ENCODE data around the gene TMEM176B. TPM values are rescaled to one million over a fixed set of nuclear protein-coding genes. Genes with fewer than 3 reads are reported as not detected.

TMEM176B gene
- total and polyA plus RNA-seq, 2 of the 13 experiments (the other 11 are each of a cell fraction or from before 2014, with no cell fraction given): not detected

GRCh38 chr7:150835702-150836280 lies 35.6 kb upstream of the TMEM176B start (continued):
- TF ChIP-seq POLR2G (IDR thresholded peaks at IDR 0.05; ENCODE audit: low read depth, low read length) (no peak), CCDC6 (CRISPR knock-in tag; IDR thresholded peaks at IDR 0.05) (no peak), E2F1 (CRISPR knock-in tag; IDR thresholded peaks at IDR 0.05) (no peak), ZNF605 (CRISPR knock-in tag; IDR thresholded peaks at IDR 0.05) (no peak), IRF1 (CRISPR knock-in tag; IDR thresholded peaks at IDR 0.05; ENCODE audit: low read depth) (no peak), MED8 (CRISPR knock-in tag; IDR thresholded peaks at IDR 0.05; ENCODE audit: insufficient replicate concordance) (no peak), PLSCR1 (CRISPR knock-in tag; IDR thresholded peaks at IDR 0.05; ENCODE audit: borderline replicate concordance) (no peak), DDIT3 (CRISPR knock-in tag; IDR thresholded peaks at IDR 0.05) (no peak), HMG20B (CRISPR knock-in tag; conservative IDR thresholded peaks at IDR 0.05) (no peak), POGZ (CRISPR knock-in tag; IDR thresholded peaks at IDR 0.05) (no peak)

GRCh38 chr7:150835019-150835418 lies 34.9 kb upstream of the TMEM176B start:
- 3% methylated on average over 1 of the region's 1 CpG for WGBS (ENCODE audit: low lambda C conversion rate)
- in situ Hi-C loops (cut with HindIII; ENCODE audit: extremely low pct_ligation_motif_present, low pct_unique_long_range_greater_than_20kb) (no loop called here), intact Hi-C loops (cut with micrococcal nuclease; ENCODE audit: unreplicated experiment) (no loop called here)
- Histone ChIP-seq H2AFZ (ENCODE audit: low read length) (no peak overlapping the region), H3K79me2 (ENCODE audit: insufficient read depth, low read length) (no peaks in the 10 kb centered on the region), H3K27me3 (ENCODE audit: control insufficient read depth in 1 of 2, insufficient read depth in 2 of 2, low read length in 2 of 2) (peaks cover 0 to 3% of the 10 kb centered on the region in 2 experiments; a peak in 1 of 5 replicates), H3K27ac (ENCODE audit: extremely low read length, insufficient read depth, low read length) (no peak overlapping the region), H3K4me2 (ENCODE audit: low read depth, low read length) (no peak overlapping the region), H3K9me3 (ENCODE audit: low read length) (no peaks in the 10 kb centered on the region), H3K4me1 (ENCODE audit: insufficient read depth, low read length) (no peaks in the 10 kb centered on the region), H3K36me3 (replicated peaks in 1 of 2; ENCODE audit: control insufficient read depth in 1 of 2, insufficient read depth in 2 of 2, low read length in 2 of 2) (no peaks in the 10 kb centered on the region), H3K4me3 (replicated peaks in 1 of 3; ENCODE audit: insufficient read depth in 1 of 3, low read depth in 2 of 3, low read length in 3 of 3) (no peak overlapping the region), H4K20me1 (ENCODE audit: insufficient read depth, low read length) (no peaks in the 10 kb centered on the region), H3K9ac (ENCODE audit: insufficient read depth, low read depth, low read length) (no peak overlapping the region)
- ChIA-PET CTCF (ENCODE audit: low intra/inter-chr PET ratio, low total read pairs) (no interaction called here), POLR2A (no interaction called here)
- no peak for DNase-seq (ENCODE audit: low spot score)
- BruUV-seq (replicated peaks): no TSS peak
- ATAC-seq: no peak
- no peak for FAIRE-seq
- no peak for TF ChIP-seq MIXL1 (CRISPR knock-in tag; IDR thresholded peaks at IDR 0.05)
- no peak for TF ChIP-seq MEIS1 (CRISPR knock-in tag; IDR thresholded peaks at IDR 0.05; ENCODE audit: borderline replicate concordance)
- TF ChIP-seq IKZF4 (CRISPR knock-in tag; IDR thresholded peaks at IDR 0.05; ENCODE audit: borderline replicate concordance, low read depth, not compliant biosample characterization): no peak
- TF ChIP-seq ZBTB7B (CRISPR knock-in tag; IDR thresholded peaks at IDR 0.05): no peak
- TF ChIP-seq POGZ (CRISPR knock-in tag; IDR thresholded peaks at IDR 0.05): no peak
- no peak for TF ChIP-seq ZNF737 (CRISPR knock-in tag; IDR thresholded peaks at IDR 0.05; ENCODE audit: borderline replicate concordance)
- no peak for TF ChIP-seq TAF15 (IDR thresholded peaks at IDR 0.05; ENCODE audit: low read depth, low read length, poor library complexity, severe bottlenecking)
- no peak for TF ChIP-seq TP53 (CRISPR knock-in tag; conservative IDR thresholded peaks at IDR 0.05)
- TF ChIP-seq TSC22D2 (CRISPR knock-in tag; IDR thresholded peaks at IDR 0.05; ENCODE audit: borderline replicate concordance): no peak
- TF ChIP-seq NFE2L1 (CRISPR knock-in tag; IDR thresholded peaks at IDR 0.05; ENCODE audit: borderline replicate concordance): no peak
- no peak for TF ChIP-seq CENPBD1 (CRISPR knock-in tag; IDR thresholded peaks at IDR 0.05; ENCODE audit: borderline replicate concordance, low read depth)
- TF ChIP-seq ZNF430 (CRISPR knock-in tag; IDR thresholded peaks at IDR 0.05): no peak
